Trophoblast cell (in vitro differentiated cells and primary cell): ENCODE data around the gene TPM4.
A peak's percentile ranks its signal among the peaks of the same experiment; 100 is the strongest.

ENCODE experiments used
- DNase-seq, 2 donors: peaks; one replicate each; pipeline ENCODE4 v3.0.0-alpha.2; 2016
- H2AFZ ChIP-seq: 2 replicates; pipeline ENCODE4 v1.6.1; 2013; ENCODE audit warnings: low read length, moderate library complexity, mild to moderate bottlenecking; ENCODE audit not compliant: insufficient read depth, poor library complexity
- H2AK5ac ChIP-seq: 2 replicates; pipeline ENCODE4 v1.6.1; 2013; ENCODE audit warnings: mild to moderate bottlenecking, low read length
- H2BK120ac ChIP-seq: 2 replicates; pipeline ENCODE4 v1.6.1; 2013; ENCODE audit warnings: low read length, mild to moderate bottlenecking, moderate library complexity; ENCODE audit not compliant: insufficient read depth, poor library complexity
- H2BK12ac ChIP-seq: 2 replicates; pipeline ENCODE4 v1.6.1; 2013; ENCODE audit warnings: mild to moderate bottlenecking, low read length, moderate library complexity
- H2BK5ac ChIP-seq: 2 replicates; pipeline ENCODE4 v1.6.1; 2013; ENCODE audit warnings: low read length, low read depth, moderate library complexity, mild to moderate bottlenecking; ENCODE audit not compliant: poor library complexity
- H3K14ac ChIP-seq: 2 replicates; pipeline ENCODE4 v1.6.1; 2013; ENCODE audit warnings: mild to moderate bottlenecking, low read length
- H3K18ac ChIP-seq: 2 replicates; pipeline ENCODE4 v1.6.1; 2013; ENCODE audit warnings: mild to moderate bottlenecking, low read length
- H3K23ac ChIP-seq: 2 replicates; pipeline ENCODE4 v1.6.1; 2013; ENCODE audit warnings: low read length
- H3K27ac ChIP-seq: 2 replicates; pipeline ENCODE4 v1.5.1; 2013; ENCODE audit warnings: low read depth, mild to moderate bottlenecking, inconsistent platforms, low read length, moderate library complexity
- H3K27me3 ChIP-seq: 2 replicates; pipeline ENCODE4 v1.6.1; 2013; ENCODE audit warnings: inconsistent platforms, mild to moderate bottlenecking, low read length, moderate library complexity; ENCODE audit not compliant: insufficient read depth
- H3K36me3 ChIP-seq, 2 experiments: 1 replicate in 1 of 2; 2 replicates in 1 of 2; pipeline ENCODE4 v1.6.1; 2013; ENCODE audit warnings: low read length in 2 of 2, mild to moderate bottlenecking in 2 of 2, moderate library complexity in 1 of 2; ENCODE audit not compliant: insufficient read depth in 2 of 2, control insufficient read depth in 1 of 2
- H3K4ac ChIP-seq: 2 replicates; pipeline ENCODE4 v1.6.1; 2013; ENCODE audit warnings: low read depth, mild to moderate bottlenecking, low read length, moderate library complexity
- H3K4me1 ChIP-seq, 2 experiments: 1 replicate in 1 of 2; 2 replicates in 1 of 2; pipeline ENCODE4 v1.6.1; 2013; ENCODE audit warnings: low read length in 2 of 2, mild to moderate bottlenecking in 2 of 2, moderate library complexity in 1 of 2; ENCODE audit not compliant: insufficient read depth in 2 of 2, control insufficient read depth in 1 of 2
- H3K4me2 ChIP-seq: 2 replicates; pipeline ENCODE4 v1.6.1; 2013; ENCODE audit warnings: inconsistent platforms, mild to moderate bottlenecking, low read length, moderate library complexity
- H3K4me3 ChIP-seq: 2 replicates; pipeline ENCODE4 v1.5.1; 2013; ENCODE audit warnings: mild to moderate bottlenecking, low read depth, low read length, inconsistent platforms
- H3K79me1 ChIP-seq: one replicate; pipeline ENCODE4 v1.6.1; 2013; ENCODE audit warnings: low read length
- H3K79me2 ChIP-seq: 2 replicates; pipeline ENCODE4 v1.6.1; 2013; ENCODE audit warnings: low read length, mild to moderate bottlenecking; ENCODE audit not compliant: control insufficient read depth, insufficient read depth, poor library complexity
- H3K9ac ChIP-seq: 2 replicates; pipeline ENCODE4 v1.6.1; 2013; ENCODE audit warnings: mild to moderate bottlenecking, low read length
- H3K9me3 ChIP-seq: 2 replicates; pipeline ENCODE4 v1.6.1; 2013; ENCODE audit warnings: low read depth, mild to moderate bottlenecking, control low read depth, inconsistent platforms, low read length; ENCODE audit not compliant: insufficient read depth
- H4K12ac ChIP-seq: 2 replicates; pipeline ENCODE4 v1.6.1; 2013; ENCODE audit warnings: low read depth, mild to moderate bottlenecking, low read length, moderate library complexity
- H4K8ac ChIP-seq: 2 replicates; pipeline ENCODE4 v1.6.1; 2013; ENCODE audit warnings: low read depth, mild to moderate bottlenecking, low read length, moderate library complexity
- H4K91ac ChIP-seq: one replicate; pipeline ENCODE4 v1.6.1; 2013; ENCODE audit warnings: low read depth, mild to moderate bottlenecking, low read length, moderate library complexity
- WGBS: extraction: QIAGEN DNeasy Blood & Tissue Kit; methylation state at CpG from one replicate; pipeline ENCODE4 v1.1.7; 2013; ENCODE audit warnings: missing lambda C conversion rate; ENCODE audit not compliant: insufficient read length, insufficient coverage; ENCODE audit errors: extremely low coverage; 5-methylcytosine and 5-hydroxymethylcytosine counted together

The TPM4 gene

GRCh38 chr19:16052353-16052752 is 23.9 kb upstream of the TPM4 start:
- no peak overlapping the region for H3K4me2 ChIP-seq
- H3K18ac ChIP-seq: no peak overlapping the region
- no peak for DNase-seq
- no peak overlapping the region for H4K91ac ChIP-seq
- no peak overlapping the region for H3K14ac ChIP-seq
- no peak overlapping the region for H3K4ac ChIP-seq
- no peaks in the 10 kb centered on the region for H3K79me2 ChIP-seq
- H2BK5ac ChIP-seq: no peak overlapping the region
- no peak overlapping the region for H2BK120ac ChIP-seq
- H2AK5ac ChIP-seq: no peak overlapping the region
- H3K4me3 ChIP-seq: peak overlapping the region; percentile 30
- no peaks in the 10 kb centered on the region for H3K27me3 ChIP-seq
- WGBS: no CpG with 5 or more reads among the region's 7 CpGs
- H3K9ac ChIP-seq: no peak overlapping the region
- H3K9me3 ChIP-seq: peaks cover 9% of the 10 kb centered on the region
- H3K4me1 ChIP-seq: no peaks in the 10 kb centered on the region
- no peaks in the 10 kb centered on the region for H3K79me1 ChIP-seq
- H3K23ac ChIP-seq: no peak overlapping the region
- H3K27ac ChIP-seq: no peak overlapping the region
- no peak overlapping the region for H2AFZ ChIP-seq
- H2BK12ac ChIP-seq: no peak overlapping the region
- no peak overlapping the region for H4K12ac ChIP-seq
- H3K36me3 ChIP-seq: no peaks in the 10 kb centered on the region
- H4K8ac ChIP-seq: no peak overlapping the region

DNA sequence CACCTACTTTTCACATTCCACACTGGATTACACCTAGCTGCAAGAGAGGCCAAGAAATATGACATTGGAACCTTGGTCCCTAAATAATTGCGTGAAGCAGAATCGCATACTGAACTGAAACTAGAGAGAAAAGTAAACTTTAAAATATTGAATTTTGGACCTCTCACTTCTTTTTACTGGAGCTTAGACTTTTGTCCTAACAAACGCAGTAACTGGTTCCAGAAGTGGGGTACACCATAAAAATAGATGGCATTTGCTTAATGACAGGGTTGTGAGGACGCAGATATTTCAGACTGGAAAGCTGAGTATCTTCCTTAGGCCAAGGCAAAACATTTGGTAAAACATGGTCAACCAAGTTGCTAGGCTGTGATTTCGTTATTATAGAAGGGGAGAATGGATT is 19.2 kb upstream of the TPM4 start:
- Histone ChIP-seq H2AFZ (no peak overlapping the region), H3K4me3 (no peak overlapping the region), H3K27ac (no peak overlapping the region), H3K27me3 (no peaks in the 10 kb centered on the region), H2BK5ac (no peak overlapping the region), H4K8ac (no peak overlapping the region), H3K79me2 (no peaks in the 10 kb centered on the region), H3K79me1 (no peaks in the 10 kb centered on the region), H3K14ac (no peak overlapping the region), H3K18ac (no peak overlapping the region), H3K4me1 (no peaks in the 10 kb centered on the region), H3K23ac (no peak overlapping the region), H3K9me3 (peaks cover 7% of the 10 kb centered on the region), H2AK5ac (no peak overlapping the region), H3K4ac (no peak overlapping the region), H4K91ac (no peak overlapping the region), H3K9ac (no peak overlapping the region), H2BK12ac (no peak overlapping the region), H3K36me3 (no peaks in the 10 kb centered on the region), H4K12ac (no peak overlapping the region), H3K4me2 (no peak overlapping the region), H2BK120ac (no peak overlapping the region)
- WGBS: no CpG with 5 or more reads among the region's 5 CpGs
- DNase-seq: no peak

DNA sequence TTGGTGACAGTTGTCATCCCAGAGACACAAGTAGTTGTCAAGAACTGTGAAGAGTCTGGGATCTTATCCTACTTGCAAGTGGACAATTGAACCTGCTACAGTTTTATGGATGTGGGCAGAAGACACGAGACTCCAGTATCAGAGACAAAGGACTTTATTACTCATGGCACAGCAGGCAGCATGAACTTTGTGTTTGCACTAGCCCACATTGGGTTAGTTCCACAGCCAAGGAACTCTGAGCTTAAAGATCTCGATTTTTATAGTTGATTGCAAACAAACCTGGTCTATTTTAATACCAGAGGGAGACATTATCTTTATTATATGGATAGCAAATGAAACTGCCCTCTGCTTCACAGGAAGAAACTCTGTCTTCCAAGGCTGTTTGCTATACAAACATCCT is 16.0 kb upstream of the TPM4 start:
- no CpG with 5 or more reads among the region's 2 CpGs for WGBS
- Histone ChIP-seq H3K23ac (no peak overlapping the region), H3K4me1 (no peaks in the 10 kb centered on the region)

GRCh38 chr19:16061943-16062342 is 14.4 kb upstream of the TPM4 start:
- no peak overlapping the region for H4K91ac ChIP-seq
- no peaks in the 10 kb centered on the region for H3K79me2 ChIP-seq
- H2AFZ ChIP-seq: no peak overlapping the region
- H3K4me2 ChIP-seq: no peak overlapping the region
- H3K79me1 ChIP-seq: no peaks in the 10 kb centered on the region
- no peak overlapping the region for H3K4ac ChIP-seq
- no peak overlapping the region for H3K14ac ChIP-seq
- no peak overlapping the region for H2BK5ac ChIP-seq
- no peaks in the 10 kb centered on the region for H3K4me1 ChIP-seq
- H2BK12ac ChIP-seq: no peak overlapping the region
- no CpG with 5 or more reads among the region's 4 CpGs for WGBS
- no peak overlapping the region for H3K27ac ChIP-seq
- peaks cover 3% of the 10 kb centered on the region for H3K9me3 ChIP-seq
- no peaks in the 10 kb centered on the region for H3K27me3 ChIP-seq
- H4K12ac ChIP-seq: no peak overlapping the region
- H2BK120ac ChIP-seq: no peak overlapping the region
- H2AK5ac ChIP-seq: no peak overlapping the region
- H3K4me3 ChIP-seq: no peak overlapping the region
- no peak overlapping the region for H3K23ac ChIP-seq
- no peak overlapping the region for H3K18ac ChIP-seq
- H4K8ac ChIP-seq: no peak overlapping the region
- DNase-seq: no peak
- H3K9ac ChIP-seq: no peak overlapping the region
- H3K36me3 ChIP-seq: no peaks in the 10 kb centered on the region

More for the DNA sequence above, 16.0 kb upstream of the TPM4 start:
- no peak overlapping the region for H2AK5ac ChIP-seq
- H3K9me3 ChIP-seq: peaks cover 3% of the 10 kb centered on the region
- H3K79me1 ChIP-seq: no peaks in the 10 kb centered on the region
- DNase-seq: no peak
- no peaks in the 10 kb centered on the region for H3K79me2 ChIP-seq
- H3K27ac ChIP-seq: no peak overlapping the region
- H3K27me3 ChIP-seq: no peaks in the 10 kb centered on the region
- H3K14ac ChIP-seq: no peak overlapping the region
- no peak overlapping the region for H2AFZ ChIP-seq
- no peak overlapping the region for H3K4ac ChIP-seq
- no peak overlapping the region for H2BK5ac ChIP-seq
- H3K4me2 ChIP-seq: no peak overlapping the region
- no peak overlapping the region for H2BK12ac ChIP-seq
- no peak overlapping the region for H2BK120ac ChIP-seq
- H4K91ac ChIP-seq: no peak overlapping the region
- H4K8ac ChIP-seq: no peak overlapping the region
- no peaks in the 10 kb centered on the region for H3K36me3 ChIP-seq
- H3K9ac ChIP-seq: no peak overlapping the region
- no peak overlapping the region for H4K12ac ChIP-seq
- H3K4me3 ChIP-seq: no peak overlapping the region
- no peak overlapping the region for H3K18ac ChIP-seq
